Mesothelial cell of epicardium (in vitro differentiated cells): Measurements from ENCODE around the gene GHR. TPM values are rescaled to one million over a fixed set of nuclear protein-coding genes. Genes with fewer than 3 reads are reported as not detected.

Source experiments
- DNase-seq, 2 experiments: peaks; one replicate each; pipeline ENCODE4 v3.0.0; 2021; ENCODE audit warnings: low spot score in 2 of 2; ENCODE audit not compliant: unreplicated experiment in 2 of 2
- H3K27ac Mint-ChIP-seq: 2 replicates; pipeline ENCODE4 v1.8.0; 2021; ENCODE audit warnings: mixed read lengths
- H3K27me3 Mint-ChIP-seq: 2 replicates; pipeline ENCODE4 v1.8.0; 2021; ENCODE audit warnings: low read depth, mixed read lengths
- H3K36me3 Mint-ChIP-seq: 2 replicates; pipeline ENCODE4 v1.8.0; 2021; ENCODE audit warnings: mixed read lengths
- H3K4me1 Mint-ChIP-seq: 2 replicates; pipeline ENCODE4 v1.8.0; 2021; ENCODE audit warnings: mixed read lengths
- H3K4me3 Mint-ChIP-seq: 2 replicates; pipeline ENCODE4 v1.8.0; 2021; ENCODE audit warnings: mild to moderate bottlenecking, moderate library complexity, mixed read lengths
- H3K9me3 Mint-ChIP-seq: 2 replicates; pipeline ENCODE4 v1.8.0; 2021; ENCODE audit warnings: mixed read lengths
- CTCF ChIP-seq: fragments of 200-600 bp; sonication (generic); IDR thresholded peaks from one replicate; pipeline ENCODE4 v1.5.0; 2021; ENCODE audit warnings: antibody characterized with exemption; ENCODE audit not compliant: unreplicated experiment
- total RNA-seq: library from RNA; stranded (reverse); gene quantifications from 3 replicates; pipeline ENCODE4 v1.2.1, GENCODE V29; 2021

The GHR gene
- total RNA-seq, 1 donor from 2014 or later = 7.9 TPM

DNA sequence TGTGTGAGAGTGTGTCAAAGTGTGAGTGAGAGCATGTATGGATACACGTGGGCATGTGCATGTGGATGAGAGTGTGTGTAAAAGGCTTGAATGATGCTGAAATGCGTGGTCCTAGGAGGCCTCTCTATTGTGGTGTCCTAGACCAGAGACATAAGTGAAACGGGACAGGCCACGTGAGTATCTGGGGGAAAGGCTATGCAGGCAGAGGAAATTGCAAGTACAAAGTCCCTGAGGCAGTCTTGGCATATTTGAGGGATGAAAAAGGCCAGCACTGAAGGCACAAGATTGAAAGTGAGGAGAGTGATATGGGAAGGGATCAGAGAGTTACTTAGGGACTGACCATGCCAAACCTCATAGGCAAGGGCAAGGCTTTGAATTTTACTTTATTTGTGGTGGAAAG lies 266.2 kb downstream of the GHR start:
- no peak for DNase-seq
- TF ChIP-seq CTCF = no peak
- Mint-ChIP-seq H3K4me3 (no peak overlapping the region), H3K27ac (no peak overlapping the region), H3K4me1 (no peaks in the 10 kb centered on the region), H3K27me3 (no peaks in the 10 kb centered on the region), H3K36me3 (no peaks in the 10 kb centered on the region), H3K9me3 (peaks cover 4% of the 10 kb centered on the region)

DNA sequence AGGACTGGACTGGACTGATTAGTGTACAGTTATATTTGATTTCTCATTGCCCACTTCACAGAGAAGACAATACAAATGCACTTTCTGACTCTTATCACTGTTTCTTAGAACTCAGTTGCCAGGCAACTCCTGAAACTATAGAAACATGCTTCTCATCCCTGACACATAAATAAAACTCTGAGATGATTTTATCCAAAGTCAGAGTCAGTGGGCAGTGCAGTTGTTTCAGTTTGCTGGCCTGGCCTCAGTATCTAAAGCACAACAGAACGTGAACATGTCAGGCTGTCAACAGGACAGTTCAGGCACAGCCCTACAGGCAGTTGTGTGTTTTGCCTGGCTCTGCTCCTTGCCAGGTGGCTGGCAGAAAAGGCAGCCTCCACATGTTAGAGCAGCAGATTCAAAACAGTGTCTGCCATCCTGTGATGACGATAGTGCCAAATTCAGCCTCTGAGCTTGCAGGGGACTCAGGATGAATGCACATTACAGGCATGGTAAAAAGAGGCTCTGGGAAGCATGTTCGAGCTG lies 268.2 kb downstream of the GHR start:
- no peaks in the 10 kb centered on the region for H3K36me3 Mint-ChIP-seq
- H3K27me3 Mint-ChIP-seq = no peaks in the 10 kb centered on the region
- H3K9me3 Mint-ChIP-seq = peaks cover under 1% of the 10 kb centered on the region
- no peak overlapping the region for H3K27ac Mint-ChIP-seq
- no peak for DNase-seq
- H3K4me1 Mint-ChIP-seq = no peaks in the 10 kb centered on the region
- H3K4me3 Mint-ChIP-seq = no peak overlapping the region
- TF ChIP-seq CTCF = no peak

- no peaks in the 10 kb centered on the region for H3K27me3 Mint-ChIP-seq
- H3K4me1 Mint-ChIP-seq = no peaks in the 10 kb centered on the region
Measured at GRCh38 chr5:42701351-42702059, 278.3 kb downstream of the GHR start.

GRCh38 chr5:42703238-42703637 lies 280.0 kb downstream of the GHR start:
- TF ChIP-seq CTCF = no peak
- H3K9me3 Mint-ChIP-seq = peaks cover 43% of the 10 kb centered on the region

More at GRCh38 chr5:42701351-42702059, 278.3 kb downstream of the GHR start:
- H3K36me3 Mint-ChIP-seq = peaks cover 19% of the 10 kb centered on the region
- no peak overlapping the region for H3K27ac Mint-ChIP-seq
- no peak overlapping the region for H3K4me3 Mint-ChIP-seq
- H3K9me3 Mint-ChIP-seq = peaks cover 39% of the 10 kb centered on the region
- no peak for TF ChIP-seq CTCF
- no peak for DNase-seq

GRCh38 chr5:42715785-42716184 lies 292.5 kb downstream of the GHR start:
- TF ChIP-seq CTCF = no peak
- DNase-seq = no peak
- Mint-ChIP-seq H3K27ac (no peak overlapping the region), H3K9me3 (no peaks in the 10 kb centered on the region), H3K36me3 (no peaks in the 10 kb centered on the region), H3K27me3 (no peaks in the 10 kb centered on the region), H3K4me3 (no peak overlapping the region), H3K4me1 (no peaks in the 10 kb centered on the region)

More at GRCh38 chr5:42703238-42703637, 280.0 kb downstream of the GHR start:
- H3K27ac Mint-ChIP-seq = no peak overlapping the region
- no peak overlapping the region for H3K4me3 Mint-ChIP-seq
- DNase-seq = no peak
- H3K4me1 Mint-ChIP-seq = no peaks in the 10 kb centered on the region
- H3K36me3 Mint-ChIP-seq = peaks cover 19% of the 10 kb centered on the region
- H3K27me3 Mint-ChIP-seq = no peaks in the 10 kb centered on the region
